Measurements from ENCODE around the gene ACADS. TPM values are rescaled to one million over a fixed set of nuclear protein-coding genes. Genes with fewer than 3 reads are reported as not detected.

ACADS gene
- 7.6 and 8.7 TPM in 2 replicates for total RNA-seq (ENCODE audit: low replicate concordance)

GRCh38 chr12:120725659-120726509, at the start of gene ACADS:
TSS of gene ACADS (plus strand) at chr12:120725826. CDS start at chr12:120725886, 60 bp downstream.

GRCh38 chr12:120686690-120687577, 38.7 kb upstream of the ACADS start, which contains the start of gene MLEC:
TSS of gene MLEC (plus strand) at chr12:120687149. CDS start at chr12:120687297, 148 bp downstream.

GRCh38 chr12:120710031-120710804, 15.4 kb upstream of the ACADS start, which contains the start of gene UNC119B:
TSS of gene UNC119B (plus strand) at chr12:120710458. CDS start at chr12:120710475, 17 bp downstream.

Other genes starting within 250 kb of the ACADS start
- gene DYNLL1, start 229.7 kb upstream of the ACADS start, total RNA-seq (ENCODE audit: low replicate concordance) = 304 and 347 TPM in 2 replicates
- 28.4 and 39.1 TPM in 2 replicates for gene COQ5, start 196.7 kb upstream of the ACADS start, total RNA-seq (ENCODE audit: low replicate concordance)
- 89.5 and 217 TPM in 2 replicates for gene RNF10, start 191.5 kb upstream of the ACADS start, total RNA-seq (ENCODE audit: low replicate concordance)
- gene POP5, start 144.4 kb upstream of the ACADS start, total RNA-seq (ENCODE audit: low replicate concordance) = 52.2 and 60.1 TPM in 2 replicates
- gene CABP1, start 85.2 kb upstream of the ACADS start, total RNA-seq (ENCODE audit: low replicate concordance) = 0.82 and 0.83 TPM in 2 replicates
- 106 and 122 TPM in 2 replicates for gene MLEC, start 38.7 kb upstream of the ACADS start, total RNA-seq (ENCODE audit: low replicate concordance)
- gene UNC119B, start 15.4 kb upstream of the ACADS start, total RNA-seq (ENCODE audit: low replicate concordance) = 17.8 and 20.0 TPM in 2 replicates
- gene SPPL3, start 178.5 kb downstream of the ACADS start, total RNA-seq (ENCODE audit: low replicate concordance) = 3.8 and 9.0 TPM in 2 replicates

All from smooth muscle cell of the coronary artery (primary cell).